Measurements from ENCODE around the gene COL4A3. TPM values are rescaled to one million over a fixed set of nuclear protein-coding genes. Genes with fewer than 3 reads are reported as not detected.

The COL4A3 gene
- total and polyA plus RNA-seq, 8 donors = 4.3 to 43.3 (median 11.6) TPM

DNA sequence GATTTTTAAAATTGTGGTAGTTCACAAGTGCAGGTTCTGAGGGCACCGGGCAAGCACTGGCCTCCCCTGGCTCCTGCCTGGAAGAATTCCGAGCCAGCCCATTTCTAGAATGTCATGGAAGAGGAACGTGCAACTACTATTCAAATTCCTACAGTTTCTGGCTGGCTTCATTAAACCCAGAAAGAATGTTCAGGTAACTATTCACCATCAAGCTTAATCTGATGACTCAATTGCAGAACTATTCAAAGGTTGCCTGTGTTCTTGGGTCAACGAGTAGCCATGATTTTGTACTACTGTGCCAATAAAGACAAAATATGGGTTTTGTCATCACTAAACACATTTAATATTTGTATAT, 146.3 kb downstream of the COL4A3 start:
- ATAC-seq (peak; percentile 50), DNase-seq (no peak)
- Histone ChIP-seq H3K4me3 (no peak overlapping the region), H3K4me1 (no peaks in the 10 kb centered on the region), H3K27me3 (no peaks in the 10 kb centered on the region), H3K9me3 (no peaks in the 10 kb centered on the region), H3K36me3 (no peaks in the 10 kb centered on the region), H3K27ac (no peak overlapping the region)
- intact Hi-C loops (cut with DNase I) = no loop called here
- TF ChIP-seq, protein P1, sequence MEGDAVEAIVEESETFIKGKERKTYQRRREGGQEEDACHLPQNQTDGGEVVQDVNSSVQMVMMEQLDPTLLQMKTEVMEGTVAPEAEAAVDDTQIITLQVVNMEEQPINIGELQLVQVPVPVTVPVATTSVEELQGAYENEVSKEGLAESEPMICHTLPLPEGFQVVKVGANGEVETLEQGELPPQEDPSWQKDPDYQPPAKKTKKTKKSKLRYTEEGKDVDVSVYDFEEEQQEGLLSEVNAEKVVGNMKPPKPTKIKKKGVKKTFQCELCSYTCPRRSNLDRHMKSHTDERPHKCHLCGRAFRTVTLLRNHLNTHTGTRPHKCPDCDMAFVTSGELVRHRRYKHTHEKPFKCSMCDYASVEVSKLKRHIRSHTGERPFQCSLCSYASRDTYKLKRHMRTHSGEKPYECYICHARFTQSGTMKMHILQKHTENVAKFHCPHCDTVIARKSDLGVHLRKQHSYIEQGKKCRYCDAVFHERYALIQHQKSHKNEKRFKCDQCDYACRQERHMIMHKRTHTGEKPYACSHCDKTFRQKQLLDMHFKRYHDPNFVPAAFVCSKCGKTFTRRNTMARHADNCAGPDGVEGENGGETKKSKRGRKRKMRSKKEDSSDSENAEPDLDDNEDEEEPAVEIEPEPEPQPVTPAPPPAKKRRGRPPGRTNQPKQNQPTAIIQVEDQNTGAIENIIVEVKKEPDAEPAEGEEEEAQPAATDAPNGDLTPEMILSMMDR (IDR thresholded peaks at IDR 0.05) = no peak

DNA sequence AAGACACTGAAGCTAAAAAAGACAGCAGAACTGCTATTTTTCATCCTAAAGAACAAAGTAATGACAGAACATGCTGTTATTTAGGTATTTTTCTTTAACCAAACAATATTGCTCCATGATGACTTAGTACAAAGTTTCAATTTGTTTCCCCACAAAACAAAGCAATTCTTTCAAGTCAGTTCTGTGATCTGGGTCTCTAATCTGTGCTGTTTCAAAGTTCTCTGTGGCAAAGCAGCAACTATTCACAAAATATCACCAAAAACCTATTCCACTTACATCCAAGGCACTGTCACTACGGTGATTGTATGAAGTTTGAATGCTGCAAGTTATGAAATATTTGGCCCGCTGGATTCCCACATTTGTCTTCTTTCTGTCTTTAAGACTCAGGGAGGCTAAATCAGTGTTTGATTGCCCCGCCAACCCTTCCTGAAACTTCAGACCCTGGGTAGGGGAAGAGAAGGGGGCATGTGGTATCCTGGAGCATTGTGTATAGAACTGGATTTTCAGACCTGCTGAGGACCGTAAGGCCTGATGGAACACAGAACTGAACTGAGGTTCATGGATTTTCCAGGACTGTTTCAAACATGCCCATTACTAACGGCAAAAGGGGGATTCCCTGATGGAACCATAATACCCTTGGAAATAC, 147.6 kb downstream of the COL4A3 start:
- H3K9me3 ChIP-seq = no peaks in the 10 kb centered on the region

DNA sequence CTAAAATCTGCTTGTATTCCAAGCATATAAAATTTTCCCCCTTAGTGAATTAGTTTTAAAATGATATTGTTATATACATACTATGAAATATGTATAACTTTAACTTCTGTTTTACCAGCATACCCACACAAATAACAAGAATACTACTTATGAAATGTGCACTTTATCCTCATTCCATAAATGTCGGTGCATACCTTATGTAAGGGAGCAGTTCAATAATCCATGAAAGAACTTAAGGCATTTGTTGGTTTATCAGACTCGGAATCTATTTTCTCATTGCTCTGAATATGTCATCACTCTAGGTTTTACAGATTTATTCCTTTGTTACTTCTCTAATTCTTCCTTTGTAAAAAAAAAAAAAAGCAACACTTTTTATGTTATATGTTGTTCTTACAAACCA, 148.2 kb downstream of the COL4A3 start:
- no peak overlapping the region for H3K27ac ChIP-seq

More for the DNA sequence above, 147.6 kb downstream of the COL4A3 start:
- Histone ChIP-seq H3K36me3 (no peaks in the 10 kb centered on the region), H3K4me1 (no peaks in the 10 kb centered on the region), H3K27ac (no peak overlapping the region), H3K4me3 (no peak overlapping the region), H3K27me3 (no peaks in the 10 kb centered on the region)
- TF ChIP-seq, protein P1 (IDR thresholded peaks at IDR 0.05) = no peak
- intact Hi-C loops (cut with DNase I) = no loop called here
- ATAC-seq (no peak), DNase-seq (no peak)

DNA sequence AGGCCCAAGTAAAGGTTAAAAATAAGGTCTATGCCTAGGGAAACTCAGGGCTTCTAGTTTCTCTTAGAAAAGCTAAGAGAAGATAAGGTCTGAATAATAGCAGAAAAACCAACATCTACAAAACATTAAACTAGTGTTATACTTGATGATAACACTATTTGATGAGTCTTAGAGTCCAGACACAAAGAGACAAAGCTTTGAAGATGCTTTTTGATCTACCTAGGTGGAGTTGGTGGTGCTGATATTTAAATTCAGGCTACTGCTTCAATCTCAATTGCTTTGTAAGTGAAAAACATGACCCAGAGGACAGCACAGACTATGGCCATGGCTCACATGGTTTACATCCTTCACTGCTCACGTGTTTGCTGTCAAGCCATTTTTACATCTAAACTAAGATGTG, 148.9 kb downstream of the COL4A3 start:
- no peaks in the 10 kb centered on the region for H3K27me3 ChIP-seq
- no peaks in the 10 kb centered on the region for H3K9me3 ChIP-seq
- H3K27ac ChIP-seq = no peak overlapping the region
- intact Hi-C loops (cut with DNase I) = no loop called here
- ATAC-seq (no peak), DNase-seq (no peak)
- no peaks in the 10 kb centered on the region for H3K36me3 ChIP-seq
- H3K4me1 ChIP-seq = no peaks in the 10 kb centered on the region
- no peak overlapping the region for H3K4me3 ChIP-seq
- TF ChIP-seq, protein P1 (IDR thresholded peaks at IDR 0.05) = no peak

More for the DNA sequence above, 148.2 kb downstream of the COL4A3 start:
- Histone ChIP-seq H3K9me3 (no peaks in the 10 kb centered on the region), H3K4me1 (no peaks in the 10 kb centered on the region), H3K27me3 (no peaks in the 10 kb centered on the region), H3K36me3 (no peaks in the 10 kb centered on the region), H3K4me3 (no peak overlapping the region)
- ATAC-seq = no peak
- intact Hi-C loops (cut with DNase I) = no loop called here
- TF ChIP-seq, protein P1 (IDR thresholded peaks at IDR 0.05) = no peak
- DNase-seq = no peak

DNA sequence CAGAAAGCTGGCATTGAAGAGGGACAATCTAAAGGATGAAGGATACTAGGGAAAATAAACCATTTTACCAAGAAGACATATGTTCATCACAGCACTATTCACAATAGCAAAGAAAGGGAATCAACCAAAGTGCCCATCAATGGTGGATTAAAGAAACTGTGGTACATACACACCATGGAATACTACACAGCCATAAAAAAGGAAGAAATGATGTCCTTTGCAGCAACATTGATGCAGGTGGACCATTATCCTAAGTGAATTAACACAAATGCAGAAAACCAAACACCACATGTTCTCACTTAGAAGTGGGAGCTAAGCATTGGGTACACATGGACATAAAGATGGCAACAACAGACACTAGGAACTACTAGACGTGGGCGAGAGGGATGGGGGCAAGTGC, 153.4 kb downstream of the COL4A3 start:
- TF ChIP-seq, protein P1 (IDR thresholded peaks at IDR 0.05) = no peak
- DNase-seq = no peak
- Histone ChIP-seq H3K4me3 (no peak overlapping the region), H3K9me3 (no peaks in the 10 kb centered on the region), H3K36me3 (no peaks in the 10 kb centered on the region), H3K27me3 (no peaks in the 10 kb centered on the region), H3K27ac (no peak overlapping the region), H3K4me1 (no peaks in the 10 kb centered on the region)
- no peak for ATAC-seq
- intact Hi-C loops (cut with DNase I) = no loop called here

All from left lung (tissue), 10 donors.